ENCODE measurements around the gene ESYT2.

The ESYT2 gene

GRCh38 chr7:158737064-158737695, 92.1 kb downstream of the ESYT2 start:
- Histone ChIP-seq H3K9me3 (ENCODE audit: control insufficient read depth in 1 of 2, low read length in 2 of 2) (no peaks in the 10 kb centered on the region), H3K9ac (ENCODE audit: low read depth in 1 of 2, low read length in 2 of 2) (no peak overlapping the region), H3K4me1 (ENCODE audit: control insufficient read depth in 1 of 2, insufficient read depth in 2 of 2, low read length in 2 of 2) (no peaks in the 10 kb centered on the region), H3K27me3 (ENCODE audit: control insufficient read depth in 1 of 2, insufficient read depth in 2 of 2, low read length in 2 of 2) (no peaks in the 10 kb centered on the region), H3K4me3 (ENCODE audit: low read depth in 1 of 2, low read length in 2 of 2) (no peak overlapping the region), H3K36me3 (ENCODE audit: control insufficient read depth in 1 of 2, insufficient read depth in 2 of 2, low read length in 2 of 2) (peaks cover 27 to 77% of the 10 kb centered on the region in 2 donors), H3K27ac (ENCODE audit: low read depth, low read length) (no peak overlapping the region)

- Histone ChIP-seq H3K27ac (ENCODE audit: low read depth, low read length) (no peak overlapping the region), H3K9ac (ENCODE audit: low read depth in 1 of 2, low read length in 2 of 2) (no peak overlapping the region), H3K36me3 (ENCODE audit: control insufficient read depth in 1 of 2, insufficient read depth in 2 of 2, low read length in 2 of 2) (peaks cover 19 to 65% of the 10 kb centered on the region in 2 donors), H3K27me3 (ENCODE audit: control insufficient read depth in 1 of 2, insufficient read depth in 2 of 2, low read length in 2 of 2) (no peaks in the 10 kb centered on the region), H3K9me3 (ENCODE audit: control insufficient read depth in 1 of 2, low read length in 2 of 2) (no peaks in the 10 kb centered on the region), H3K4me1 (ENCODE audit: control insufficient read depth in 1 of 2, insufficient read depth in 2 of 2, low read length in 2 of 2) (no peaks in the 10 kb centered on the region), H3K4me3 (ENCODE audit: low read depth in 1 of 2, low read length in 2 of 2) (no peak overlapping the region)
Measured at GRCh38 chr7:158735935-158736334, 93.4 kb downstream of the ESYT2 start.

- Histone ChIP-seq H3K27me3 (ENCODE audit: control insufficient read depth in 1 of 2, insufficient read depth in 2 of 2, low read length in 2 of 2) (no peaks in the 10 kb centered on the region), H3K27ac (ENCODE audit: low read depth, low read length) (no peak overlapping the region), H3K36me3 (ENCODE audit: control insufficient read depth in 1 of 2, insufficient read depth in 2 of 2, low read length in 2 of 2) (peaks cover 15 to 59% of the 10 kb centered on the region in 2 donors), H3K9me3 (ENCODE audit: control insufficient read depth in 1 of 2, low read length in 2 of 2) (no peaks in the 10 kb centered on the region), H3K4me1 (ENCODE audit: control insufficient read depth in 1 of 2, insufficient read depth in 2 of 2, low read length in 2 of 2) (no peaks in the 10 kb centered on the region), H3K4me3 (ENCODE audit: low read depth in 1 of 2, low read length in 2 of 2) (no peak overlapping the region), H3K9ac (ENCODE audit: low read depth in 1 of 2, low read length in 2 of 2) (no peak overlapping the region)
Measured at GRCh38 chr7:158734861-158735260, 94.4 kb downstream of the ESYT2 start.

GRCh38 chr7:158733775-158734494, 95.4 kb downstream of the ESYT2 start:
- H3K27ac ChIP-seq (ENCODE audit: low read depth, low read length): no peak overlapping the region
- no peaks in the 10 kb centered on the region for H3K4me1 ChIP-seq (ENCODE audit: control insufficient read depth in 1 of 2, insufficient read depth in 2 of 2, low read length in 2 of 2)
- no peak overlapping the region for H3K9ac ChIP-seq (ENCODE audit: low read depth in 1 of 2, low read length in 2 of 2)
- H3K9me3 ChIP-seq (ENCODE audit: control insufficient read depth in 1 of 2, low read length in 2 of 2): no peaks in the 10 kb centered on the region
- H3K4me3 ChIP-seq (ENCODE audit: low read depth in 1 of 2, low read length in 2 of 2): no peak overlapping the region
- peaks cover 15 to 56% of the 10 kb centered on the region in 2 donors for H3K36me3 ChIP-seq (ENCODE audit: control insufficient read depth in 1 of 2, insufficient read depth in 2 of 2, low read length in 2 of 2)
- no peaks in the 10 kb centered on the region for H3K27me3 ChIP-seq (ENCODE audit: control insufficient read depth in 1 of 2, insufficient read depth in 2 of 2, low read length in 2 of 2)

- H3K27ac ChIP-seq (ENCODE audit: low read depth, low read length): no peak overlapping the region
- H3K9me3 ChIP-seq (ENCODE audit: control insufficient read depth in 1 of 2, low read length in 2 of 2): no peaks in the 10 kb centered on the region
- H3K4me3 ChIP-seq (ENCODE audit: low read depth in 1 of 2, low read length in 2 of 2): no peak overlapping the region
- H3K36me3 ChIP-seq (ENCODE audit: control insufficient read depth in 1 of 2, insufficient read depth in 2 of 2, low read length in 2 of 2): peaks cover 11 to 49% of the 10 kb centered on the region in 2 donors
- H3K27me3 ChIP-seq (ENCODE audit: control insufficient read depth in 1 of 2, insufficient read depth in 2 of 2, low read length in 2 of 2): no peaks in the 10 kb centered on the region
- no peak overlapping the region for H3K9ac ChIP-seq (ENCODE audit: low read depth in 1 of 2, low read length in 2 of 2)
- no peaks in the 10 kb centered on the region for H3K4me1 ChIP-seq (ENCODE audit: control insufficient read depth in 1 of 2, insufficient read depth in 2 of 2, low read length in 2 of 2)
Measured at GRCh38 chr7:158733220-158733519, 96.1 kb downstream of the ESYT2 start.

GRCh38 chr7:158732494-158733219, 96.7 kb downstream of the ESYT2 start:
- no peaks in the 10 kb centered on the region for H3K27me3 ChIP-seq (ENCODE audit: control insufficient read depth in 1 of 2, insufficient read depth in 2 of 2, low read length in 2 of 2)
- no peaks in the 10 kb centered on the region for H3K4me1 ChIP-seq (ENCODE audit: control insufficient read depth in 1 of 2, insufficient read depth in 2 of 2, low read length in 2 of 2)
- no peaks in the 10 kb centered on the region for H3K9me3 ChIP-seq (ENCODE audit: control insufficient read depth in 1 of 2, low read length in 2 of 2)
- no peak overlapping the region for H3K27ac ChIP-seq (ENCODE audit: low read depth, low read length)
- no peak overlapping the region for H3K4me3 ChIP-seq (ENCODE audit: low read depth in 1 of 2, low read length in 2 of 2)
- no peak overlapping the region for H3K9ac ChIP-seq (ENCODE audit: low read depth in 1 of 2, low read length in 2 of 2)
- H3K36me3 ChIP-seq (ENCODE audit: control insufficient read depth in 1 of 2, insufficient read depth in 2 of 2, low read length in 2 of 2): peaks cover 11 to 46% of the 10 kb centered on the region in 2 donors

- H3K9ac ChIP-seq (ENCODE audit: low read depth in 1 of 2, low read length in 2 of 2): no peak overlapping the region
- H3K27ac ChIP-seq (ENCODE audit: low read depth, low read length): no peak overlapping the region
- H3K36me3 ChIP-seq (ENCODE audit: control insufficient read depth in 1 of 2, insufficient read depth in 2 of 2, low read length in 2 of 2): peaks cover 11 to 38% of the 10 kb centered on the region in 2 donors
- no peaks in the 10 kb centered on the region for H3K27me3 ChIP-seq (ENCODE audit: control insufficient read depth in 1 of 2, insufficient read depth in 2 of 2, low read length in 2 of 2)
- H3K4me3 ChIP-seq (ENCODE audit: low read depth in 1 of 2, low read length in 2 of 2): no peak overlapping the region
- no peaks in the 10 kb centered on the region for H3K9me3 ChIP-seq (ENCODE audit: control insufficient read depth in 1 of 2, low read length in 2 of 2)
- H3K4me1 ChIP-seq (ENCODE audit: control insufficient read depth in 1 of 2, insufficient read depth in 2 of 2, low read length in 2 of 2): no peaks in the 10 kb centered on the region
Measured at GRCh38 chr7:158731761-158732160, 97.5 kb downstream of the ESYT2 start.

GRCh38 chr7:158730383-158731346, 98.6 kb downstream of the ESYT2 start:
- no peak overlapping the region for H3K9ac ChIP-seq (ENCODE audit: low read depth in 1 of 2, low read length in 2 of 2)
- no peak overlapping the region for H3K27ac ChIP-seq (ENCODE audit: low read depth, low read length)

GRCh38 chr7:158729646-158730382, 99.5 kb downstream of the ESYT2 start:
- peaks cover 1 to 24% of the 10 kb centered on the region in 2 donors for H3K36me3 ChIP-seq (ENCODE audit: control insufficient read depth in 1 of 2, insufficient read depth in 2 of 2, low read length in 2 of 2)
- H3K4me1 ChIP-seq (ENCODE audit: control insufficient read depth in 1 of 2, insufficient read depth in 2 of 2, low read length in 2 of 2): no peaks in the 10 kb centered on the region
- H3K27ac ChIP-seq (ENCODE audit: low read depth, low read length): no peak overlapping the region
- H3K9me3 ChIP-seq (ENCODE audit: control insufficient read depth in 1 of 2, low read length in 2 of 2): no peaks in the 10 kb centered on the region
- H3K4me3 ChIP-seq (ENCODE audit: low read depth in 1 of 2, low read length in 2 of 2): no peak overlapping the region
- H3K27me3 ChIP-seq (ENCODE audit: control insufficient read depth in 1 of 2, insufficient read depth in 2 of 2, low read length in 2 of 2): no peaks in the 10 kb centered on the region
- no peak overlapping the region for H3K9ac ChIP-seq (ENCODE audit: low read depth in 1 of 2, low read length in 2 of 2)

More at GRCh38 chr7:158730383-158731346, 98.6 kb downstream of the ESYT2 start:
- Histone ChIP-seq H3K4me1 (ENCODE audit: control insufficient read depth in 1 of 2, insufficient read depth in 2 of 2, low read length in 2 of 2) (no peaks in the 10 kb centered on the region), H3K27me3 (ENCODE audit: control insufficient read depth in 1 of 2, insufficient read depth in 2 of 2, low read length in 2 of 2) (no peaks in the 10 kb centered on the region), H3K36me3 (ENCODE audit: control insufficient read depth in 1 of 2, insufficient read depth in 2 of 2, low read length in 2 of 2) (peaks cover 10 to 30% of the 10 kb centered on the region in 2 donors), H3K4me3 (ENCODE audit: low read depth in 1 of 2, low read length in 2 of 2) (no peak overlapping the region), H3K9me3 (ENCODE audit: control insufficient read depth in 1 of 2, low read length in 2 of 2) (no peaks in the 10 kb centered on the region)
